Stimulated activated CD8-positive, alpha-beta memory T cell treated with anti-CD3 and anti-CD28 coated beads, Interleukin-2, amount 100 ng/mL, for 48 hours (primary cell): ENCODE results near the gene ARHGAP40.
A peak's percentile ranks its signal among the peaks of the same experiment; 100 is the strongest.

Experiments used
- DNase-seq, 2 donors: peaks; one replicate each; pipeline ENCODE4 v3.0.0-alpha.2; 2020; ENCODE audit warnings: low read depth in 2 of 2

The ARHGAP40 gene

GRCh38 chr20:38601216-38602184, at the start of gene ARHGAP40:
Gene ARHGAP40 (plus strand): TSS chr20:38601809.
- peak; percentile 10 to 12 for DNase-seq

- no peak for DNase-seq
Observed at GRCh38 chr20:38554986-38555385, 46.6 kb upstream of the ARHGAP40 start.

- no peak for DNase-seq
Observed at GRCh38 chr20:38555395-38555794, 46.2 kb upstream of the ARHGAP40 start.

GRCh38 chr20:38557174-38557573, 44.4 kb upstream of the ARHGAP40 start:
- no peak for DNase-seq

GRCh38 chr20:38558596-38559360, 42.8 kb upstream of the ARHGAP40 start:
- DNase-seq: no peak

- no peak for DNase-seq
Observed at GRCh38 chr20:38559764-38560163, 41.8 kb upstream of the ARHGAP40 start.

- DNase-seq: no peak
Observed at GRCh38 chr20:38563802-38564431, 37.7 kb upstream of the ARHGAP40 start.

GRCh38 chr20:38564680-38565079, 36.9 kb upstream of the ARHGAP40 start:
- DNase-seq: no peak

- DNase-seq: no peak
Observed at GRCh38 chr20:38566036-38566598, 35.5 kb upstream of the ARHGAP40 start.

- DNase-seq: no peak
Observed at GRCh38 chr20:38569747-38570525, 31.7 kb upstream of the ARHGAP40 start.

GRCh38 chr20:38573413-38573812, 28.2 kb upstream of the ARHGAP40 start:
- no peak for DNase-seq

- no peak for DNase-seq
Observed at GRCh38 chr20:38579219-38579910, 22.2 kb upstream of the ARHGAP40 start.

GRCh38 chr20:38579921-38580320, 21.7 kb upstream of the ARHGAP40 start:
- no peak for DNase-seq

GRCh38 chr20:38581013-38581412, 20.6 kb upstream of the ARHGAP40 start, which contains the start of gene ADIG:
Gene ADIG (plus strand): TSS chr20:38581197. CDS start chr20:38581251, 54 bp downstream.
- no peak for DNase-seq

- DNase-seq: no peak
Observed at GRCh38 chr20:38581830-38582358, 19.7 kb upstream of the ARHGAP40 start.

- DNase-seq: no peak
Observed at GRCh38 chr20:38583306-38583705, 18.3 kb upstream of the ARHGAP40 start.

GRCh38 chr20:38584099-38584763, 17.4 kb upstream of the ARHGAP40 start:
- no peak for DNase-seq

GRCh38 chr20:38585404-38586180, 16.0 kb upstream of the ARHGAP40 start:
- no peak for DNase-seq

- DNase-seq: no peak
Observed at GRCh38 chr20:38586181-38586525, 15.5 kb upstream of the ARHGAP40 start.
